Skin epidermis (tissue), 12 donors: Measurements from ENCODE around the gene PCNX1.
"Not testable (repeated sequence)": the region's sequence is repeated elsewhere in the genome, so short reads cannot be mapped to it uniquely, and the experiment has no call there.

Source experiments
- H3K27ac ChIP-seq, 21 experiments: fragments of 200-600 bp; sonication (generic) in 11 of 21; one replicate each; pipeline ENCODE4 v1.5.0; 2020; ENCODE audit warnings: mild to moderate bottlenecking in 3 of 21, inconsistent platforms in 2 of 21, moderate library complexity in 2 of 21
- H3K4me3 ChIP-seq, 7 experiments: fragments of 200-600 bp; sonication (generic) in 2 of 7; one replicate each; pipeline ENCODE4 v1.5.0; 2020; ENCODE audit warnings: inconsistent platforms in 2 of 7, mild to moderate bottlenecking in 2 of 7, moderate library complexity in 1 of 7

PCNX1 gene

DNA sequence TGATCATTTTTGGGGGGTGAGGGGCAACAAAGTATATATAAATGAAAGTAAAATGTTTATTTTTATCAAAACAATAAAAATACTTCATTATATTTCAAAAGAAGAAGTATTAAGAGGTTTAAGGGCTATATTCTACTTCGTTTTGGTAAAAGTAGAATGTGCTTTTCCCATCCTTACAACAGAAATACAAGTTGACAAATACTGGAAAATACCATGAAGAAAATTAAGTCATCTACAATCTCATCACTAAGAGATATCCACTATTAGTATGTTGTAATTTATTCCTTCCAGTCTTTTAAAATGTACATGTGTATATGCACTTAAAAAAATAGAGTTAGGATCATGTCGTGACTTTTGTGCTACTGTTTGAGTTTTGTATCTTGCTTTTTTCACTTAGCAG lies 92.8 kb downstream of the PCNX1 start:
- Histone ChIP-seq H3K27ac (peak overlapping the region in 8 of 21 experiments; percentile 7 to 84 (median 62)), H3K4me3 (no peak overlapping the region)

DNA sequence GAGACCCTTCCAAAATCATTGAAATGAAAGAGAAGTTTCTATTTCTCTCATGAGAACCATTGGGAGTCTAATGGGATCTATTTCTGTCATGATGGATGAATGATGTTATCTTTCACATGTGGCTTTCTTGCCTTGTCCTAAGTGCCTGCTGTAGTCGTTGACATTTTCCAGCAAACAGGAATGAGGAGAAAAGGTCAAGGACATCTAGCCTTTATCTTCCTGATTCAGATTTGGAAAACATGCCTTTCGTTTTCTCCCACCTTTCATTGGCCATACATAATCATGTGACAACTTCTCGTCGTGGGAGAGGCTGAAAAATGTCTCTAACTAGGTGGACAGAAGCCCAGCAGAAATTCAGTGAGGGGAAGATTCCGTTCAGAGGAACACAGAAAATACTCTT lies 94.5 kb downstream of the PCNX1 start:
- Histone ChIP-seq H3K27ac (peak overlapping the region in 1 of 21 experiments; percentile 11), H3K4me3 (no peak overlapping the region)

DNA sequence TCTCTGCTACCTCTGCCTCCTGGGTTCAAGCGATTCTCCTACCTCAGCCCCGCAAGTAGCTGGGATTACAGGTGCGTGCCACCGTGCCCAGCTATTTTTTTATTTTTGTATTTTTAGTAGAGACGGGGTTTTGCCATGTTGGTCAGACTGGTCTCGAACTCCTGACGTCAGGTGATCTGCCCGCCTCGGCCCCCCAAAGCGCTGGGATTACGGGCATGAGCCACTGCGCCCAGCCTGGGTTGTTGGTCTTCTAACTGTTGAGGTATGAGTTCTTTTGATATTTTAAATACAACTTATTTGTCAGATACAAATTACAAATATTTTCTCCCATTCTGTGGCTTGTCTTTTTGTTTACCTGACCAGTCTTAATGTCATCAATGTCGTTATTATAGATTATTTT lies 95.9 kb downstream of the PCNX1 start:
- no peak overlapping the region for H3K4me3 ChIP-seq
- no peak overlapping the region for H3K27ac ChIP-seq

DNA sequence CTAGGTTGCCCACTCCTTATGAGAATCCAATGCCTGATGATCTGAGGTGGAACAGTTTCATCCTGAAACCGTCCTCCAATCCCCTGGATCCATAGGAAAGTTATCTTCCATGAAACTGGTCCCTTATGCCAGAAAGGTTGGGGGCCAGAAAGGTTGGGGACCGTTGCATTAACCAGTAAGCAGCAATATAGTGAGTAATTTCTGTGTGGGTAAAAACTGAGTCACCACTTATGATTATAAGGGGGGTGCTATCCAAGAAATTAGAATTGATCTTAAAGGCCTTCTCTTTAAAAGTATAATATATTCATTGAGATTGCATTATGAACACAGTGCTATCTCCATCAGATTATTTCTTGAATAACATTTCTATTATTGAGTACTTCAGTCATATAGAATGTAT lies 97.2 kb downstream of the PCNX1 start:
- Histone ChIP-seq H3K4me3 (no peak overlapping the region), H3K27ac (peak overlapping the region in 1 of 21 experiments; percentile 17)

DNA sequence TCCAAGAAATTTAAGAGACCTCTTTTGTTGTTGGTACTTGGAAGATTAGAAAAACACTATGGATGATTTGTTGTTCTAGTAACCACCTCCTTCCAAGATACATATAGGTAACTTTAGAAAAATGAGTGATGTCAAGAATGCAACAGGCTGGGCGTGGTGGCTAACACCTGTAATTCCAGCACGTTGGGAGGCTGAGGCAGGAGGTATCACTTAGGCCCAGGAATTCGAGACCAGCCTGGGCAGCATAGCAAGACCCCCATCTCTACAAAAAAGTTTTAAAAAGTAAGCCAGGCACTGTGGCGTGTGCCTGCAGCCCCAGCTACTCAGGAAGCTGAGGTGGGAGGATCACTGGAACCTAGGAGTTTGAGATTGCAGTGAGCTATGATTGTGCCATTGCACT lies 97.8 kb downstream of the PCNX1 start:
- H3K4me3 ChIP-seq, result no peak overlapping the region

DNA sequence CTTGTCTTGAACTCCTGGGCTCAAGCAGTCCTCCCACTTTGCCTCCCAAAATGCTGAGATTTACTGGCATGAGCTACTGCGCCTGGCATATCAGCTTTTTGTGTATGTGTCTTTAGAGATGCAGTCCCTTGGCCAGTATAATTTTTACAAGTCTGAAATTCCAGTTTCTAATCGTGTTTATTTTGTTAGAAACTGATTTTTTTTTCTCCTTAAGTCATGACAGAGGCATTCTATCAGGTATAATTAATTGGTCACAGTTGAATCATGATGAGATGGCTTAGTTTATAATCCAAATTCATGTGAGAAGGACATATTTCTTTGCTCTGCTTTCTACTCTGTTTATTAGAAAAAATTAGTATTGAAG lies 98.9 kb downstream of the PCNX1 start:
- H3K27ac ChIP-seq, result no peak overlapping the region

More for the DNA sequence above, 97.8 kb downstream of the PCNX1 start:
- H3K27ac ChIP-seq, result no peak overlapping the region

DNA sequence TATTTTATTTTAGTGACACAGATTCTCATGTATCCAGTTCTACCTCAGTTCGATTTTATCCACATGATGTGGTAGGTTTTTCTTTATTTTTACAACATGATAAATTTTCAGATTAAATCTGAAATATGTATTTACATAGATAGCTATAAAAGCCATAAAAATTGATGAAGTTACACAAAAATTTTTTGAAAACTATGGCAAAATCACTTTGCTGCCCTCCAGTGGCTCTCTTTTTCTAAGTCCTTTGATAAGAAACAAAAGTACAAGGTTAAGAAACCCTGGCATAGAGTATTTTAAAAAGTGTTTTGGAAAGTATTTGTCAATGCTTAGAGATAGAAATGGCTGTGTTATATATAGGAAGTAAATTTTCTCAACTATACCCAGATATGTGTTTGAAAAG lies 104.2 kb downstream of the PCNX1 start:
- no peak overlapping the region for H3K4me3 ChIP-seq
- H3K27ac ChIP-seq, result peak overlapping the region in 1 of 21 experiments; percentile 42

More for the DNA sequence above, 98.9 kb downstream of the PCNX1 start:
- no peak overlapping the region for H3K4me3 ChIP-seq

DNA sequence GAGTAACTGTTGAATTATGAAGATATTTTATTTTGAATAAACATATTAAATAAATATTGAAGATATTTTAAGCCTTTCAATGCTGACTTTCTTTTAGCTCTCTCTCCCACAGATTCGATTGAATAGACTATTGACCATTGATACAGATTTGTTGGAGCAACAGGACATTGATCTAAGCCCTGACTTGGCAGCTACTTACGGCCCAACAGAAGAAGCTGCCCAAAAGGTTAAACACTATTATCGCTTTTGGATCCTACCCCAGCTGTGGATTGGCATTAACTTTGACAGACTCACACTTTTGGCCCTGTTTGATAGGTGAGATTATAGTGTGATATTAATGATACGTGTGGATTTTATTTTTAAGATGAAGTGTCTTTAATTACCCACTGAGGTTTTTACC lies 105.6 kb downstream of the PCNX1 start:
- H3K27ac ChIP-seq, result no peak overlapping the region
- H3K4me3 ChIP-seq, result no peak overlapping the region

DNA sequence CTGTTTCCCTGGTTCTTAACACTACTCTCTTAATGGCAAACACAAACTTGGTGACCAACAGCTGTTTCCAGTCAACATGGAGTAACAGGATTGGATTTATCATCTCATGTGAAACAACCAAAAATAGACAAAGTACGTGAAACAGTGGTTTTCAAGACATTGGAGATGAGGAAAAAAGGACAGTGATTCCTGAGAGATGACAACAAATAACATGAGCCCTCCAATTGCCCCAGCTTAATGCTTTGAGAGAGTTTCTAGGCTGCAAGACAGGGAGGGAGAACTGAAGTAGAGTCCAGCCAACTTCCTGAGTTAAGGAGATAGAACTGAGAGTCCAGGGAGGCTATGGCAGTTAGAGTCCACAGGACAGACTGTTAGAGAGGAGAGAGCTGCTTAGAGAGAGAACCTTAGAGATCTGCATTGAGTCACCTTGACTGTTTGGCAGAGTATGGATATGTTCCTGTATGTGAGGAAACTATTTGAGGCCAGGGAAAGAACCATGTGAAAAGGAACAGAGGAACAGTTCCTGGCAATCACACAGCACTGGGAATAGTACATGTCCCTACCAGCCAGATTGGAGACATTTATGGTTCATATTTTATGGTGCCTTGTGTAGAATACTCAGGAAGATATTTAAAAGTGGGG lies 106.4 kb downstream of the PCNX1 start:
- Histone ChIP-seq H3K4me3 (no peak overlapping the region), H3K27ac (no peak overlapping the region)

DNA sequence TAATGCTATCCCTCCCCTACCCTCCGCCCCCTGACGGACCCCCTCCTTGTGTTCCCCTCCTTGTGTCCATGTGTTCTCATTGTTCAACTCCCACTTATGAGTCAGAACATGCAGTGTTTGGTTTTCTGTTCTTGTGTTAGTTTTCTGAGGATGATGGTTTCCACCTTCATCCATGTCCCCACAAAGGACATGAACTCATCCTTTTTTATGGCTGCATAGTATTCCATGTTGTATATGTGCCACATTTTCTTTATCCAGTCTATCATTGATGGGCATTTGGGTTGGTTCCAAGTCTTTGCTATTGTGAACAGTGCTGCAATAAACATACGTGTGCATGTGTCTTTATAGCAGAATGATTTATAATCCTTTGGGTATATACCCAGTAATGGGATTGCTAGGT lies 112.7 kb downstream of the PCNX1 start:
- not testable (repeated sequence) for H3K4me3 ChIP-seq, H3K27ac ChIP-seq

DNA sequence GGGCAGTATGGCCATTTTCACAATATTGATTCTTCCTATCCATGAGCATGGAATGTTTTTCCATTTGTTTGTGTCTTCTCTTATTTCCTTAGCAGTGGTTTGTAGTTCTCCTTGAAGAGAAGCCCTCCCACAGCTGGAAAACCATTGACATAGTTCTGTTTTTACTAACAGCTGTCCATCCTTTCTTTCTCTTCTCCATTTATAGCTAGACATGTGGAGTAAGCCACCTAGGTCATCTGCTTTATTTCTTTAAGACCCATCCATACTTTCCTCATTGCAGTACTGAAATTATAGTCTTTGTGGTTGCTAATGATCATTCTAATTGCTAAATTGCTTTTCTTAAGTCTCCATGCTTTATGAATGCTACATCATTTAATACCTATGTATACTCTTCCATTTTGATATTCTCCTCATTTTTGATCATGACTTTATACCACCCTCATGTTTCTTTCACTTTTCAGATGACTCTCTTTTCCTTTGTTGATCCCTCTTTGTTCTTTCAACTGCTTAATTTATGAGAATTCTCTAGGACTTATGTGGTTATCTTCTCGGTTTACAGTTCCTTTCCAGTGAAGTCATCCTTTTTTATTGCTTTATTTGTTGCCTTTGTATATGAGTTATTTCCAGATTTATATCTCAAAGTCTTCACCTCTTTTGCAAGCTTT lies 114.2 kb downstream of the PCNX1 start:
- no peak overlapping the region for H3K4me3 ChIP-seq
- no peak overlapping the region for H3K27ac ChIP-seq

DNA sequence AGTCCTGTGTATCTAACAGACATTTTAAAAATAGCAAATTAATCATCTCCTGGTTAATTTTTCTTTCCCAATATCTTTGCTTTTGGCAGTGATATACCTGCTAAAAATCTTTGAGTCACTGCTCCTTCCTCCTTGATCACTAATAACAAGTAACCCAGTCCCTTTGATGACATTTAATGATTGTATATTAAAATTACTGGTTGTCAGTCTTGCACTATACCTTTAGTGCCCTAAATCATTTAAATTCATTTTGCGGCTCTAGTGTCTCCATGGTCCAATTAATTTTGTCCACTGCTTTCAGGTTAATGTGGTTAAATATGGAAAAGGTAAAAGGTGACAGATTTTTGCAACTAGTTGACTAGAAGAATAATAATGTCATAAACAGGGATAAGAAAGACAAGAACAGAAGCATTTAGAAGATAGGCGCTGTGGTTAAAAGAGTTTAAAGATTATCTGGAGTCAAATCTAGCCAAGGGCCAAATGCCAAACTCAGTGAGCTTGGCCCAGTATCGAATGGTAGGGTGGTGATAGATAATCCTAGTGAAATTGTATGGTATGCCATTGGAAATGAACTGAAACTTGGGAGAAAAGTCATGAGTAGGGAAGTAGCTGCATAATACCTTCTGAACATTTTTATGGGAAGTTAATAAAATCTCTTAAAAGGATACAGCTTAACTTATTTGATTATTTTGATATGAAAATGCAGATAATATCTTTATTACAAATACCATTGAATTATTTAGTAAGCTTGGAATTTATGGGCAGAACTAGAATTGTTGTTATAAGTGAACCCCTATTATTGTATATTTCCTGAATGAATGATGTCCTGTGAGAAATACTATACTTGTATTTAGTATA lies 115.0 kb downstream of the PCNX1 start:
- H3K27ac ChIP-seq, result no peak overlapping the region
- no peak overlapping the region for H3K4me3 ChIP-seq

DNA sequence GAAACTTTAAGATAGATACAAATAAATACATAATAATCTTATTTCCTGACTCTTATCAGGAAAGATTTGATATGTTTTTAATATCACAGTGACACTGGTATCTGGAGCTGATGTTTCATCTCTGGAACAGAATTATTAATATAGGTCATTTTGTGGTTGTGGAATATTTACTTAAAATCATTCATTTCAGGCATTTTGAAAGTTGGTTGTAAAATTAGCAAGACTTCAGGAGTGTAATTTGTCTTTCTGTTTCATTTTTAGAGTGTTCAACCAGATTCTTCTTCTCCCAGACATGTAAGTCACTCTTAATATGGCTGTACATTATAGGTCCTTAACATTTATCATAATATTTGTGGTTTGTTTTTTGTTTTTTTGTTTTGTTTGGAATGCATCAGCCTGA lies 115.7 kb downstream of the PCNX1 start:
- Histone ChIP-seq H3K4me3 (no peak overlapping the region), H3K27ac (no peak overlapping the region)

DNA sequence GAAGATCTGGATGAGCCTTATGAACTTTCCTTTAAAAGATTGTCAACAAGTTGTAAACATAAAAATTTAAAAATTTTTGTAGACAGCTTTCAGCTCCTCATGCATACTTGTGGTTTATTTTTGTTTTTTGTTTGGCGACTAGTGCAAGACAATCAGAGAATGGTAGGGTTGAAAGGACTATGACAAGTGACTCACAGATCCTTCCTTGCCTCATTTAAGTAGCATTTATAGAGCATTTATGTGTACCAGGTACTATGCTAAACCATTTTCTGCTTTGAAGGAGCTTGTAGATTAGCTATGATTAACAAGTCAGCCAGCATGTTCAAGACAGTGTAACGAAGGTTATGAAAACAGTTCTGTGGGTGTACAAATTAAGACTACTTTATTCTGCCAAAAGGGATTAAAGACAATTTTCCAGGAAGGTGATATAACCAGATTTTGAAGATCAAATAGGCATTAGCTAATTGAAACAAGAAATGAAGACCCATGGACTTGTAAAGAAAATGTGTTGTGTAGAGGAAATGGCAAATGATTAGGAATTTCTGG lies 122.0 kb downstream of the PCNX1 start:
- H3K27ac ChIP-seq, result no peak overlapping the region
- H3K4me3 ChIP-seq, result no peak overlapping the region

DNA sequence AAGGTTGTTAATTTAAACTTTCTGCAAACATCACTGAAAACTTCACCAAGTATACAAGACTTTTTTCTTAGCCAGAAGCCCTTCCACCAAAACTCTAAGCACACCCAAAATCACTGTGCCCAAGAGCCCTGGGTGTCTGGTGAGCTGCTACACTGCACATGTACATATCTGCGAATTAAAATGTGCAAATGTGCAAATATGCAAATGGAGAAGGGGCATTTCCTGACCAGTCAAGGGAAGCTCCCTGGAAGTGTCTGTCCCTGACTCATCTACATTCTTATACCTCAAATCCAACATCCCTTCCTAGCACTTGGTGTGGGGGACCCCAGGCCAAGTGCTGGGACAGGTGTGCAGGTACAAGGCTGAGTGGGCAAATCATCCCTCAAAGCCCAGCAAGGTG lies 123.7 kb downstream of the PCNX1 start:
- Histone ChIP-seq H3K27ac (no peak overlapping the region), H3K4me3 (no peak overlapping the region)

DNA sequence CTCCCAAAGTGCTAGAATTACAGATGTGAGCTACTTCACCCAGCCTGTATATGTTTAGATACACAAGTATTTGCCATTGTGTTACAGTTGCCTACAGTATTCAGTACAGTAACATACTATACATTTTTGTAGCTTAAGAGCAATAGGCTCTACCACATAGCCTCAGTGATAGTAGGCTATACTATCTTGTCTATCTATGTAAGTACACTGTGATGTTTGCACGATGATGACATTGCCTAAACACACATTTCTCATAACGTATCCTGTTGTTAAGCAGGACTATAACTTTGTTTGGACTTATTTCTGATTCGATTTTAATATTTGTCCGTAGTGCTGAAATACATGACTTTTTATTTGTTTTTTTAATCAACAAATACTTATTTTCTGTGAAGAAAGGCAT lies 129.2 kb downstream of the PCNX1 start:
- no peak overlapping the region for H3K4me3 ChIP-seq

DNA sequence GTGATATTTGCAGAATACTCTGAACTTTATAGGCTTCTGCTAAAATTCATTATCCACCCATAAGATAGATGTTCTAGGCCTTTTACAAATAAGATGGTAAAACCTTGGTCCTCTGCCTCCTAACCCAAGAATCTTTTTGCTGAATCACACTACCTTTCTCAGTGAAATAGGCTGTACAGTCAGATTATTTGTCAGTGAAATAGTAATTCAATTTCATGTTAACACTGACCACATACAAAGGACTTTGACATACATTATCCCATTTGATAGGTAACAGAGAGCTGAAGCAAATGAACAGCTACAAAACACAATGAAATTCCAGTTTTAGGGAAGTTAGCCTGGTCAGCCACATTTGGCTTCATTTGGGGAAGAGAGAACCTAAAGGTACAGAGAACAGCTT lies 141.1 kb downstream of the PCNX1 start:
- Histone ChIP-seq H3K4me3 (no peak overlapping the region), H3K27ac (no peak overlapping the region)

More for the DNA sequence above, 129.2 kb downstream of the PCNX1 start:
- H3K27ac ChIP-seq, result no peak overlapping the region

DNA sequence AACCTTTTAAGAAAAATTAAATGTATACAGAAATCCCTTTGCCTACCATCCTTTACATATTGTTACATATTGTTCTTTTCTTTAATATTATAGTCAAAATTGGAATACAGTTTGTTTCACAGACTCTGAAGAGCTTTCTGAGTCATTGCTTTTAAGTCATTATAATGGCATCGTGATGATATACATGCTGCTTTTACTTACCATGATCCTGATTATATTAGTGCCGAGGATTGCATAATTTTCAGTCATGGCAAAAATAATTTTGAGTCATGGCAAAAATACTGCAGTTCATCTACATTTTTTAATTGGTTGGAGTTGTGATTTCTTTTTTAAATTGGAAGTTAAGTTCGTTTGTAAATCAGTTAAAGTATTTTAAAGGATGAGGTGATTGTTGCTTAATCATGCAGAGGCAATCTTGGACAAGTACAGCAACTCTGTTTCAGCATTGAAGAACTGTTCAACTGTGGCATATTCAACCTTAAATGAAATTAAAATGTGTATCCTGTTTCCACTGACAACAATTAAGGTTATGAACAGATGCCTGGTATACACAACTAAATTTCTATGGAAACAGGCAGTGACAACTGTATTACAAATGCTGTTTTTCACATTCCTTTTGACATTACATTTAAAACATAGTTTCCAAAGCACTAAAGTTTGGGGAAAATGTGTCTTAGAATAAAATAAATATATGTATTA lies 142.3 kb downstream of the PCNX1 start:
- no peak overlapping the region for H3K27ac ChIP-seq
- no peak overlapping the region for H3K4me3 ChIP-seq

DNA sequence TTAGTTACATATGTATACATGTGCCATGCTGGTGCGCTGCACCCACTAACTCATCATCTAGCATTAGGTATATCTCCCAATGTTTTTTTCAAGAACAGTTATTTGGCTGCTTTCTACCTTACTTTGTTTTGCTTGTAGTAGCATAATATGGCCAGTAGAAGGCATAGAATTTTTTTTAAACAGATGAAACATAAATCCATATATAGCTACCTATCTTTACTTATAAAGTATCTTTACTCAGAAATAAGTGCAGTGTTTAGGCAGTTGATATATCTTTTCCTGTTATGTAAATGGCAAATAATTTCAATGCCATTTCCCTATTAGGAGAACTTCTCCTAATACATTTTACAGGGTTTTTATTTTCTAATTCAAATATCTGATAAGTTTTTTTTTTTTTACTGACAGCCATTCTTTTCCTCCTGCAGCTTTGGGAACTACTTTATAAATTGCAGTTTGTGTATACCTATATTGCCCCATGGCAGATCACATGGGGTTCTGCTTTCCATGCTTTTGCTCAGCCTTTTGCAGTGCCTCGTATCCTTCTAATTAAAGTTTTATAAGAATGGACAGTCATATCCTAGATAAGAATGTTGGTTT lies 143.1 kb downstream of the PCNX1 start:
- Histone ChIP-seq H3K4me3 (no peak overlapping the region), H3K27ac (no peak overlapping the region)

DNA sequence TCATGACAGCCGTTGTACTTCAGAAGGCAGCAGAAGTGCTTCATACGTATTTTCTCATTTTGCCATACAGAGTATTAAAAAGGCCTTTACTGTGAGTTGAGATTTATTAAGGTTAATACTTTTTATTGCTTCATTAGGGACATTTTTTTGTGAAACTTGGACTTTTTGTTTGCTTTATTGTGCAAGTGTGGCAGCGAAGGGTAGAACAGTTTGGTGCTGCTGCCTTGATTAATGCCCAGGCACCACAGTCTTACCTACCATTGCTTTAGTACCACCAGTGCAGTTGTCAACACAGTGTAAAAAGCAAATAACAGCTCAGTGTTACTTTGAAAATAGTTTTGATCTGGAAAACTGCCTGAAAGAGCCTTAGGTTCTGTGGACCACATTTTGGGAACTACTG lies 147.4 kb downstream of the PCNX1 start:
- Histone ChIP-seq H3K4me3 (no peak overlapping the region), H3K27ac (no peak overlapping the region)
